ENCODE data around the gene PLCH1.
"Not testable (repeated sequence)": the region's sequence is repeated elsewhere in the genome, so short reads cannot be mapped to it uniquely, and the experiment has no call there.

Gene PLCH1

DNA sequence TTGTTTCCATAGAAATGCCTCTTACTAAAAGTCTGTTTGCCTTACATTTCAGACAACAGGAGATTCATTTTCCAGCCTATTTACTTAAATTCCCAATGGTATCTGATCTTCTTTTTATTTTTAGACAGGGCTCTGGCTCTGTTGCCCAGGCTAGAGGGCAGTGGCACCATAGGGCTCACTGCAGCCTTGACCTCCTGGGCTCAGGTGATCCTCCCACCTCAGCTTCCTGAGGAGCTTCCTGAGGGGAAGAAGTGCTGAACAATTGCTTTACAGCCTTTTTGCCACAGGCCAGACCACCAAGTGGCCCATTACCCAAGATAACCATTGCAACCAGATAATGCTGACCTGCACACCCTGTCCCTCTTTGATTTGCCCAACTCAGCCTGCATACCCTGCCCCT, 126.3 kb downstream of the PLCH1 start:
- Histone ChIP-seq H3K4me3 (ENCODE audit: low read depth in 1 of 2, low read length in 2 of 2) (no peak overlapping the region), H3K4me2 (ENCODE audit: insufficient read depth, low read length) (no peak overlapping the region)
- no peak for DNase-seq

DNA sequence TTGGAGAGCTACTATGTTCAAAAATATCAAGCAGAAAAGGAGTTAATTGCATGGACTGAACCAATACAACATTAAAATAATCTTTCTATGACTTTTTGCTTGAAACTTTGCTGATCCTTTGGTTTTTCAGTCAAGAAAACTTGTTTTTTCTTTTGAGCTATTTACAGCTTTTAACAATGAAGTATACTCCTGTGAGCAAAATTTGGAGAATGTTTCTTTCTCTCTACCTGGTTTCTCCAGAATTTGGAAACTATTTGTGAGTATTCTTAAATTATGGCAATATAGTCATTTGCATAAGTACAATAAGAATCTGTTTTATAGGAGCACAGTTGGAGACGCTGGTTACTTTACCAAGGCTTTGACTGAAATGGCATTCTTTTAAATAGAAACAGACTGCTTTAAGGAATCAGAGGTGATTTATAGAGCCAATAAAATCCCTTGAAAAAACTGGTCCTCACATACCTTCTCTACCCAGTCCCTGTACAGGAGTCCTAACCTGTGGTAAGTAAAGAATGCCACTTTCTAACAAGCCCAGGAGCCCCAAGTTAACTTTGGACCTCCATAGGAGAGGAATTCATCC, 127.4 kb downstream of the PLCH1 start:
- Histone ChIP-seq H3K9ac (ENCODE audit: low read depth, low read length) (no peak overlapping the region), H3K27ac (ENCODE audit: low read length) (no peak overlapping the region; the same call in 1 of the 2 replicates), H3K4me2 (ENCODE audit: insufficient read depth, low read length) (no peak overlapping the region), H3K9me3 (ENCODE audit: insufficient read depth, low read length, severe bottlenecking) (peaks cover 25% of the 10 kb centered on the region), H3K79me2 (ENCODE audit: insufficient read depth, low read length) (no peaks in the 10 kb centered on the region), H4K20me1 (ENCODE audit: insufficient read depth, low read length) (no peaks in the 10 kb centered on the region), H3K4me3 (ENCODE audit: low read depth in 1 of 2, low read length in 2 of 2) (no peak overlapping the region), H3K27me3 (ENCODE audit: insufficient read depth, low read length, poor library complexity) (no peaks in the 10 kb centered on the region), H2AFZ (ENCODE audit: low read depth, low read length) (no peak overlapping the region), H3K4me1 (ENCODE audit: insufficient read depth, low read length) (peaks cover 28% of the 10 kb centered on the region), H3K36me3 (ENCODE audit: insufficient read depth, low read length) (no peaks in the 10 kb centered on the region)
- ATAC-seq (ENCODE audit: insufficient read depth, low read depth) (no peak), DNase-seq (no peak)
- TF ChIP-seq CTCF (IDR thresholded peaks at IDR 0.05; ENCODE audit: borderline replicate concordance, extremely low read depth, low read length, poor library complexity, severe bottlenecking) (no peak), EZH2 (IDR thresholded peaks at IDR 0.05; ENCODE audit: borderline replicate concordance, low read depth, low read length, severe bottlenecking) (no peak)

More for the DNA sequence above, 126.3 kb downstream of the PLCH1 start:
- TF ChIP-seq EZH2 (IDR thresholded peaks at IDR 0.05; ENCODE audit: borderline replicate concordance, low read depth, low read length, severe bottlenecking) (no peak), CTCF (IDR thresholded peaks at IDR 0.05; ENCODE audit: borderline replicate concordance, extremely low read depth, low read length, poor library complexity, severe bottlenecking) (no peak)
- no peaks in the 10 kb centered on the region for H3K36me3 ChIP-seq (ENCODE audit: insufficient read depth, low read length)
- H3K27ac ChIP-seq (ENCODE audit: low read length) = peak overlapping the region; percentile 69
- no peak for ATAC-seq (ENCODE audit: insufficient read depth, low read depth)
- no peaks in the 10 kb centered on the region for H4K20me1 ChIP-seq (ENCODE audit: insufficient read depth, low read length)
- H3K79me2 ChIP-seq (ENCODE audit: insufficient read depth, low read length) = no peaks in the 10 kb centered on the region
- no peaks in the 10 kb centered on the region for H3K27me3 ChIP-seq (ENCODE audit: insufficient read depth, low read length, poor library complexity)
- peak overlapping the region; percentile 18; the same call in 1 of the 2 replicates for H3K9ac ChIP-seq (ENCODE audit: low read depth, low read length)
- H3K4me1 ChIP-seq (ENCODE audit: insufficient read depth, low read length) = peaks cover 28% of the 10 kb centered on the region
- H3K9me3 ChIP-seq (ENCODE audit: insufficient read depth, low read length, severe bottlenecking) = peaks cover 25% of the 10 kb centered on the region
- peak overlapping the region; percentile 34; the same call in 1 of the 2 replicates for H2AFZ ChIP-seq (ENCODE audit: low read depth, low read length)

DNA sequence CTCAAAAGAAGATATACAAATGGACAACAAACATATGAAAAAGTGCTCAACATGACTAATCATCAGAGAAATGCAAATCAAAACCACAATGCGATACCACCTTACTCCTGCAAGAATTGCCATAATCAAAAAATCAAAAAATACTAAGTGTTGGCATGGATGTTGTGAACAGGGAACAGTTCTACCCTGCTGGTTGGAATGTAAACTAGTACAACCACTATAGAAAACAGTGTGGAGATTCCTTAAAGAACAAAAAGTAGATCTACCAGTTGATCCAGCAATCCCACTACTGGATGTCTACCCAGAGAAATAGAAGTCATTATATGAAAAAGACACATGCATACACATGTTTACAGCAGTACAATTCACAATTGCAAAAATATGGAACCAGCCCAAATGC, 129.7 kb downstream of the PLCH1 start:
- not testable (repeated sequence) for DNase-seq; H3K79me2 ChIP-seq (ENCODE audit: insufficient read depth, low read length); H3K9ac ChIP-seq (ENCODE audit: low read depth, low read length); H4K20me1 ChIP-seq (ENCODE audit: insufficient read depth, low read length); ATAC-seq (ENCODE audit: insufficient read depth, low read depth); H3K4me2 ChIP-seq (ENCODE audit: insufficient read depth, low read length); H3K27ac ChIP-seq (ENCODE audit: low read length); H3K36me3 ChIP-seq (ENCODE audit: insufficient read depth, low read length); H3K4me3 ChIP-seq (ENCODE audit: low read depth in 1 of 2, low read length in 2 of 2); H3K27me3 ChIP-seq (ENCODE audit: insufficient read depth, low read length, poor library complexity); H2AFZ ChIP-seq (ENCODE audit: low read depth, low read length)
- Histone ChIP-seq H3K9me3 (ENCODE audit: insufficient read depth, low read length, severe bottlenecking) (peaks cover 25% of the 10 kb centered on the region), H3K4me1 (ENCODE audit: insufficient read depth, low read length) (peaks cover 22% of the 10 kb centered on the region)

DNA sequence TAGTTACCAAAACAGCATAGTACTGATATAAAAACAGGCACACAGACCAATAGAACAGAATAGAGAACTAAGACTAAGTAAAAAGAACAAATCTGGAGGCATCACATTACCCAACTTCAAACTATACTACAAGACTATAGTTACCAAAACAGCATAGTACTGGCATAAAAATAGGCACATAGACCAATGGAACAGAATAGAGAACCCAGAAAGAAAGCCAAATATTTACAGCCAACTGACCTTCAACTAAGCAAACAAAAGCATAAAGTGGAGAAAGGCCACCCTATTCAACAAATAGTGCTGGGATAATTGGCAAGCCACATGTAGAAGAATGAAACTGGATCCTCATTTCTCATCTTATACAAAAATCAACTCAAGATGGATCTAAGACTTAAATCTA, 130.5 kb downstream of the PLCH1 start:
- H3K27ac ChIP-seq (ENCODE audit: low read length); H2AFZ ChIP-seq (ENCODE audit: low read depth, low read length); H3K36me3 ChIP-seq (ENCODE audit: insufficient read depth, low read length); H3K4me3 ChIP-seq (ENCODE audit: low read depth in 1 of 2, low read length in 2 of 2); H3K79me2 ChIP-seq (ENCODE audit: insufficient read depth, low read length); H3K4me2 ChIP-seq (ENCODE audit: insufficient read depth, low read length); DNase-seq; H4K20me1 ChIP-seq (ENCODE audit: insufficient read depth, low read length); ATAC-seq (ENCODE audit: insufficient read depth, low read depth); H3K27me3 ChIP-seq (ENCODE audit: insufficient read depth, low read length, poor library complexity); H3K9ac ChIP-seq (ENCODE audit: low read depth, low read length): not testable (repeated sequence)
- Histone ChIP-seq H3K9me3 (ENCODE audit: insufficient read depth, low read length, severe bottlenecking) (peaks cover 25% of the 10 kb centered on the region), H3K4me1 (ENCODE audit: insufficient read depth, low read length) (peaks cover 14% of the 10 kb centered on the region)

Measured in DND-41 (cell line).